ENCODE data around the gene SPOCK3. TPM values are rescaled to one million over a fixed set of nuclear protein-coding genes. Genes with fewer than 3 reads are reported as not detected.
"Not testable (repeated sequence)": the region's sequence is repeated elsewhere in the genome, so short reads cannot be mapped to it uniquely, and the experiment has no call there.

SPOCK3 gene
- total RNA-seq, 1 donor from 2014 or later = 2.3 TPM

GRCh38 chr4:166723532-166724140 is 510.7 kb downstream of the SPOCK3 start:
- Mint-ChIP-seq H3K27ac (no peak overlapping the region), H3K4me3 (no peak overlapping the region), H3K4me1 (no peaks in the 10 kb centered on the region), H3K9me3 (no peaks in the 10 kb centered on the region), H3K27me3 (ENCODE audit: low read depth) (no peaks in the 10 kb centered on the region), H3K36me3 (no peaks in the 10 kb centered on the region)
- no peak for DNase-seq (ENCODE audit: low spot score in 2 of 2, unreplicated experiment in 2 of 2)
- TF ChIP-seq, protein P1, sequence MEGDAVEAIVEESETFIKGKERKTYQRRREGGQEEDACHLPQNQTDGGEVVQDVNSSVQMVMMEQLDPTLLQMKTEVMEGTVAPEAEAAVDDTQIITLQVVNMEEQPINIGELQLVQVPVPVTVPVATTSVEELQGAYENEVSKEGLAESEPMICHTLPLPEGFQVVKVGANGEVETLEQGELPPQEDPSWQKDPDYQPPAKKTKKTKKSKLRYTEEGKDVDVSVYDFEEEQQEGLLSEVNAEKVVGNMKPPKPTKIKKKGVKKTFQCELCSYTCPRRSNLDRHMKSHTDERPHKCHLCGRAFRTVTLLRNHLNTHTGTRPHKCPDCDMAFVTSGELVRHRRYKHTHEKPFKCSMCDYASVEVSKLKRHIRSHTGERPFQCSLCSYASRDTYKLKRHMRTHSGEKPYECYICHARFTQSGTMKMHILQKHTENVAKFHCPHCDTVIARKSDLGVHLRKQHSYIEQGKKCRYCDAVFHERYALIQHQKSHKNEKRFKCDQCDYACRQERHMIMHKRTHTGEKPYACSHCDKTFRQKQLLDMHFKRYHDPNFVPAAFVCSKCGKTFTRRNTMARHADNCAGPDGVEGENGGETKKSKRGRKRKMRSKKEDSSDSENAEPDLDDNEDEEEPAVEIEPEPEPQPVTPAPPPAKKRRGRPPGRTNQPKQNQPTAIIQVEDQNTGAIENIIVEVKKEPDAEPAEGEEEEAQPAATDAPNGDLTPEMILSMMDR (IDR thresholded peaks at IDR 0.05; ENCODE audit: unreplicated experiment) = no peak

DNA sequence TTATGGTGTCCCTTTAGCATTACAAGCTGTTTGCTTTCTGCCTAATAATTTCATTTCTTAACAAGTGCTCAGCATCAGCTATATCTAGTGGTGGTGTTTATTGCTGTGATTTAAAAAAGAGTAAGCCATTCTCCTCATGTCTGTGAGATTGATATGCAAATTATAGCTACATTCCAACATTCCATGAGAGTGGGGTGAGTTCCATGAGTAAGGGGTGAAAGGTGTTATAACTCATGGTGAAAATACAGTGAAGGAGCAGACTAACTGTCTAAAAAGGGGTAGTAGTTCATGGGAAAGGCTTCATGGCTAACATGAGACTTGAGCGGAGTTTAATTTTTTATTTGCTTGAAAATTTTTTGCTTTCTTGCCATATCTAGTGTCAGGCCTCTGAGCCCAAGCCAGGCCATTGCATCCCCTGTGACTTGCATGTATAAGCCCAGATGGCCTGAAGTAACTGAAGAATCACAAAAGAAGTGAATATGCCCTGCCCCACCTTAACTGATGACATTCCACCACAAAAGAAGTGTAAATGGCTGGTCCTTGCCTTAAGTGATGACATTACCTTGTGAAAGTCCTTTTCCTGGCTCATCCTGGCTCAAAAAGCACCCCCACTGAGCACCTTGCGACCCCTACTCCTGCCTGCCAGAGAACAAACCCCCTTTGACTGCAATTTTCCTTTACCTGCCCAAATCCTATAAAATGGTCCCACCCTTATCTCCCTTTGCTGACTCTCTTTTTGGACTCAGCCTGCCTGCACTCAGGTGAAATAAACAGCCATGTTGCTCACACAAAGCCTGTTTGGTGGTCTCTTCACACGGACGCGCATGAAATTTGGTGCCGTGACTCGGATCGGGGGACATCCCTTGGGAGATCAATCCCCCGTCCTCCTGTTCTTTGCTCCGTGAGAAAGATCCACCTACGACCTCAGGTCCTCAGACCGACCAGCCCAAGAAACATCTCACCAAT is 518.3 kb downstream of the SPOCK3 start:
- not testable (repeated sequence) for H3K27ac Mint-ChIP-seq; H3K36me3 Mint-ChIP-seq; H3K4me3 Mint-ChIP-seq; DNase-seq (ENCODE audit: low spot score in 2 of 2, unreplicated experiment in 2 of 2); H3K4me1 Mint-ChIP-seq; H3K27me3 Mint-ChIP-seq (ENCODE audit: low read depth)
- H3K9me3 Mint-ChIP-seq = peaks cover 19% of the 10 kb centered on the region

GRCh38 chr4:166700592-166700991 is 533.7 kb downstream of the SPOCK3 start:
- Mint-ChIP-seq H3K9me3 (peaks cover 15% of the 10 kb centered on the region), H3K36me3 (peaks cover 6% of the 10 kb centered on the region), H3K4me3 (no peak overlapping the region), H3K27ac (no peak overlapping the region), H3K4me1 (no peaks in the 10 kb centered on the region), H3K27me3 (ENCODE audit: low read depth) (no peaks in the 10 kb centered on the region)
- no peak for DNase-seq (ENCODE audit: low spot score in 2 of 2, unreplicated experiment in 2 of 2)
- TF ChIP-seq, protein P1 (IDR thresholded peaks at IDR 0.05; ENCODE audit: unreplicated experiment) = no peak

- Mint-ChIP-seq H3K36me3 (no peaks in the 10 kb centered on the region), H3K27me3 (ENCODE audit: low read depth) (no peaks in the 10 kb centered on the region), H3K4me1 (peaks cover 11% of the 10 kb centered on the region), H3K27ac (no peak overlapping the region), H3K4me3 (no peak overlapping the region), H3K9me3 (peaks cover 4% of the 10 kb centered on the region)
- TF ChIP-seq, protein P1 (IDR thresholded peaks at IDR 0.05; ENCODE audit: unreplicated experiment) = no peak
- no peak for DNase-seq (ENCODE audit: low spot score in 2 of 2, unreplicated experiment in 2 of 2)
Observed at GRCh38 chr4:166688835-166689234, 545.5 kb downstream of the SPOCK3 start.

DNA sequence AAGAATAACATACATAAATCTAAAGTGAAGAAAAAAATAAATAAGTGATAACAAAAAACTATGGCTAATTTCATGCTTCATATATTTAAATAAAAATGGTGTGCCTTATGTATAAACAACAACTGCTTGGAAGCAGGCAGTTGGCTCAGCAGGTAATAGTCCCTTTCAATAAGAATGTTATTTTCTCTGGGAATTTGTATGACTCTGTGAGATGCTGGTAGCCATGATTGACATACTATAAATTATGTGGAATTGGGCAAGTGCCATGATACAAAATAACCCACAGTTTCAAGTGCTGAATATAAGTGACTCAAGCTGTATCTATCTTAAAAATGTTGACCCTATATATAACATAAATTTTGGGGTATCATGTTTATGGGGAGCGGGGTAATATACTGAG is 546.5 kb downstream of the SPOCK3 start:
- TF ChIP-seq, protein P1 (IDR thresholded peaks at IDR 0.05; ENCODE audit: unreplicated experiment) = no peak
- H3K36me3 Mint-ChIP-seq = no peaks in the 10 kb centered on the region
- H3K9me3 Mint-ChIP-seq = peaks cover 4% of the 10 kb centered on the region
- no peak overlapping the region for H3K27ac Mint-ChIP-seq
- H3K4me1 Mint-ChIP-seq = peaks cover 11% of the 10 kb centered on the region
- no peak overlapping the region for H3K4me3 Mint-ChIP-seq
- DNase-seq (ENCODE audit: low spot score in 2 of 2, unreplicated experiment in 2 of 2) = no peak
- no peaks in the 10 kb centered on the region for H3K27me3 Mint-ChIP-seq (ENCODE audit: low read depth)

Data from mesothelial cell of epicardium (in vitro differentiated cells).